NOMO-1 treated with dmso at 0.1 percent for 144 hours (cell line): ENCODE data around the gene EEFSEC.

Experiments
- DNase-seq: peaks from one replicate; lab custom pipeline; 2025; ENCODE audit not compliant: unreplicated experiment; lab: John Stamatoyannopoulos, UW

Gene EEFSEC

GRCh38 chr3:128153156-128154041 is at the start of gene EEFSEC:
Gene EEFSEC (plus strand): TSS chr3:128153481. CDS start chr3:128153508, 27 bp downstream.
- DNase-seq: peak; percentile 64

GRCh38 chr3:128107834-128108233 is 45.4 kb upstream of the EEFSEC start:
- DNase-seq: no peak

GRCh38 chr3:128111147-128111546 is 42.1 kb upstream of the EEFSEC start:
- no peak for DNase-seq

GRCh38 chr3:128112357-128112968 is 40.8 kb upstream of the EEFSEC start:
- no peak for DNase-seq

- no peak for DNase-seq
Measured at GRCh38 chr3:128113817-128114794, 39.2 kb upstream of the EEFSEC start.

- no peak for DNase-seq
Measured at GRCh38 chr3:128122013-128122412, 31.3 kb upstream of the EEFSEC start.

GRCh38 chr3:128123156-128123537 is 30.1 kb upstream of the EEFSEC start:
- no peak for DNase-seq

GRCh38 chr3:128123538-128124368 is 29.5 kb upstream of the EEFSEC start, which contains the start of gene RUVBL1:
Gene RUVBL1 (minus strand): TSS chr3:128123812. CDS start chr3:128123724, 88 bp downstream.
- peak; percentile 100 for DNase-seq

- DNase-seq: no peak
Measured at GRCh38 chr3:128127236-128127635, 26.0 kb upstream of the EEFSEC start.

- no peak for DNase-seq
Measured at GRCh38 chr3:128128251-128128650, 25.0 kb upstream of the EEFSEC start.

GRCh38 chr3:128131897-128132646 is 21.2 kb upstream of the EEFSEC start:
- no peak for DNase-seq

GRCh38 chr3:128133273-128133883 is 19.9 kb upstream of the EEFSEC start:
- no peak for DNase-seq

- no peak for DNase-seq
Measured at GRCh38 chr3:128143496-128143895, 9.8 kb upstream of the EEFSEC start.

GRCh38 chr3:128144512-128145187 is 8.6 kb upstream of the EEFSEC start:
- no peak for DNase-seq

GRCh38 chr3:128145279-128145678 is 8.0 kb upstream of the EEFSEC start:
- peak; percentile 92 for DNase-seq

- no peak for DNase-seq
Measured at GRCh38 chr3:128146201-128146600, 7.1 kb upstream of the EEFSEC start.

- DNase-seq: no peak
Measured at GRCh38 chr3:128149650-128150049, 3.6 kb upstream of the EEFSEC start.

GRCh38 chr3:128151758-128152274 is 1.5 kb upstream of the EEFSEC start:
- DNase-seq: no peak
